NCI-H146 (cell line): Measurements from ENCODE around the gene SPATC1L.

Source experiments
- DNase-seq: peaks from one replicate; lab custom pipeline; 2025; lab: John Stamatoyannopoulos, UW

Gene SPATC1L

DNA sequence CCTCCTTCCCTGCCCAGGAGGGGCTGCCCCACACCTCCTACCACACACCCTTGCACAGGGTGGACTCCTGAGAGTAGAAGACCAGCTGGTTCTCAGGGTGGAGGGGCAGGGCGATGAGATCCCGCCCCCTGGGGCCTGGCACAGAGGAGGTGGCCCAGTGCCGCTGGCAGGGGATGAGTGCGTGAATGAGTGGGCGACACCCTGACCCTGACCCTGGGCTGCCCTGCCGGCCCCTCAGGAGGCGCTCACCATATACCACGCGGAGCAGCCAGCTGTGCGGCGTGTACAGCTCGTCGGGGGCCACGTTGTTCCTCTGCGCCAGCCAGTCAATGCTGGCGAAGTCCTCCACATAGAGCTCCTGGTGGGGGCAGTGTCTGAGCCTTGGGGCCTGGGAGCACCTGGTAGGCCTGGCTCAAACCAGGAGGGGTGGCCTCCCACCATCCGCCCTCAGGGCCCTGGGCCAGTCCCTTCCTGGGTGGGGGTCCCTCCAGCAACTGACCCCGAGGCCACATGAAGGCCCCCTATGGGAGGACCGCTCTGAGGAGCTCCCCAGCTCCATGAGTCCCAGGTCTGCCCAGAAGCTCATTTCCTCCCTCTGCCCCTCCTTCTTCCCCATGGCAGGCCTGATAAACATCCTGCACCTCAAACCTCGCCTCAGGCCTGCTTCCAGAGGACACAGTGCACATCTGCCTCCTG, 31.3 kb upstream of the SPATC1L start:
- DNase-seq: no peak

DNA sequence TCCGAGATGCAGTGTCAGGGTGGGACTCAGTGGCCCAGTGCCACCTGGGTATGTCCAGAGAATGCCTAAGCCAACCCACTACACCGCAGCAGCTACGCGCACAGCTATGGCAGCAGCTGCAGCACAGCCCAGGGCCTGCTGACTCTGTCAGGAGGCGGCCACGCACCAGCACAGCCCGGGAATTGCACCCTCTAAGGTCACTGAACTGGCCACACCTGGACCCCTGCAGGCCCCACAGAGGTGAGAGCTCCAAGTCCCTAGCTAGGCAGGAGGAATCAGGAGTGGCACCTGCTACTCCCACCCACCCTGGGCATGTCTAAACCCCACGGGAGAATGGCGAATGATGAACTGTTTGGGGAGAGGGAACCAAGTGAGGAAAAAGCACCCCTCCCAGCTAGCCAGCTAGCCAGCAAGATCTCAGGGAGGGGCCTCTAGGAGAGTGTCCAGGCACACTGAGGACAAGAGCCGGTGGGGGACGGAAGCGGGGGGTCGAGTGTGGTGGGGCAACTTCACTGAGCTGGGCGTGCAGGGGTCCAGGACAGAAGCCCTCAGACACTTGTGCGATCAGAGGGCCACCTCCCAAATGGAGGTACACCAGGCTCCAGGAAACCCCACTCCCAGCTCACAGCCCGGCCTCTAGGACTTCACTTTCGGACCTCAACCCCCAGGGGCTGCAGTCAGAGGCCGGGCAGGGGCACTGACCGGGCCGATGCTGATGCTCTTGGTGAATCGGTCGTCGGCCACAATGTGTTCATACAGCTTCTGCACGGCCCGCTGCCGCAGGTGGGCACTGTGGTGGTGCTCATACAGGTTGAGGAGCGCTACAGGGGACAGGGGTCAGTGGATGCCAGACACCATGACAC, 30.4 kb upstream of the SPATC1L start:
- DNase-seq: no peak

DNA sequence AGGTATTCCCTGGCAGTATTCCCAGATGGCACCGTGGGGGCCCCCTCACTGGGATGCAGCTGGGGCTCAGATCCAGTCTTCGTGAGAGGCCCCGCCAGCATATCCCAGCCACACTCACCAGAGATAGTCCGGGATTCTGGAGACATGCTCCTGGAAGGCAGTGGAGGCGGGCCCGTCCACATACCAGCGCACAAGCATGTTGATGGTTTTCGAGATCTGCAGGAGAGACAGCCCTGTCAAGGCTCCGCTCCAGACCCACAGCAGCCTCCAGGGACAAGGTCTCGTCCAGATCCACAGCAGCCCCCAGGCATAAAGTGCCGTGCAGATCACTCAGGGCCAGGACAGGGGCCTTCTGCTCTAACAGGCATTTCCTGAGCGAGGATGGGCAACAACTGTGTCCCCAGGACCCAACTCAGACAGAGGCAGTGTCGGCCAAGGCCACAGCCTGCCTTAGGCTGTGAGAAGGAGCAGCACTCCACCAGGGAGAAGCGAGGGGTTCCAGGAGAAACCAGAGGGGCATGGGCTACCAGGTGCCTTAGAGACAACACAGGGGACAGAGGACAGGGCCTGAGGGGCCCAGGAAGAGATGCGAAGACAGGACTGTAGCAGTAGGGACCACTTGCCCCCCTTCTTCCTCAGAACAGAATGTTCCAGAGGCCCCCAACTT, 29.5 kb upstream of the SPATC1L start:
- no peak for DNase-seq

DNA sequence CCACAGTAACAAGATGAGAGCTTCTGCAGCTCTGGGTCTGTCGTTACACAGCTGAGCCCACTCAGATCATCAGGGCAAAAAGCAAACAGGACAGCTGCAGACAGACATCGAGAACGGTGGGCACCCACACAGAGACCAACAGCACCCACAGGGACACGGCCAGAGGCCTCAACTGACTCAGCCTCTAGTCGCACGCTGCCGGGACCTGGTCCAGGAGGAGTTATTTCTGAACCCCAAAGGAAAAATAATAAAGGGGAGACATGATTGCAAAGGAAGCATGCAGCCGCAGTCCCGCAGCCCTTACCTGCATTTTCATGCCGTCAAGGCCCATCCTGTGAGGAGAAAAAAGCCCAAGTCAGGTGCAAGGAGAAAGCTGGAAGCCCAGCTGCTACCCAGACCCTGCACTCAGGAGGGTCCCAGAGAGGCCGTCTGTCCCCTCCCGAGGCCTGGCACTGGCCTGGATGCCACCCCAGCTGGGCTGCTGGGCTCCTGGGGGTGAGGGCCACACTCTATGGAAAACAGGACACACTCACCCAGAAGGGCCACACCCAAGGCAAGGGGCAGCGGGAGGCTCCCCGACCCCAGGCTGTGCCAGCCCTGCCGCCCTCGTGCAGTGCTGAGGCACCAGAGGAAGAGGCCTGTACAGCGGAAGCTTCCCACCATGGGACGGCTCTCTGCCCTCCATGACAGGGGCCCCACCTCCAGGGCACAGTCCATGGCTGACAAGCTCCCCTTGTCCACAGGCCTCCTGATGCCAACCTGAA, 28.6 kb upstream of the SPATC1L start:
- DNase-seq: no peak

DNA sequence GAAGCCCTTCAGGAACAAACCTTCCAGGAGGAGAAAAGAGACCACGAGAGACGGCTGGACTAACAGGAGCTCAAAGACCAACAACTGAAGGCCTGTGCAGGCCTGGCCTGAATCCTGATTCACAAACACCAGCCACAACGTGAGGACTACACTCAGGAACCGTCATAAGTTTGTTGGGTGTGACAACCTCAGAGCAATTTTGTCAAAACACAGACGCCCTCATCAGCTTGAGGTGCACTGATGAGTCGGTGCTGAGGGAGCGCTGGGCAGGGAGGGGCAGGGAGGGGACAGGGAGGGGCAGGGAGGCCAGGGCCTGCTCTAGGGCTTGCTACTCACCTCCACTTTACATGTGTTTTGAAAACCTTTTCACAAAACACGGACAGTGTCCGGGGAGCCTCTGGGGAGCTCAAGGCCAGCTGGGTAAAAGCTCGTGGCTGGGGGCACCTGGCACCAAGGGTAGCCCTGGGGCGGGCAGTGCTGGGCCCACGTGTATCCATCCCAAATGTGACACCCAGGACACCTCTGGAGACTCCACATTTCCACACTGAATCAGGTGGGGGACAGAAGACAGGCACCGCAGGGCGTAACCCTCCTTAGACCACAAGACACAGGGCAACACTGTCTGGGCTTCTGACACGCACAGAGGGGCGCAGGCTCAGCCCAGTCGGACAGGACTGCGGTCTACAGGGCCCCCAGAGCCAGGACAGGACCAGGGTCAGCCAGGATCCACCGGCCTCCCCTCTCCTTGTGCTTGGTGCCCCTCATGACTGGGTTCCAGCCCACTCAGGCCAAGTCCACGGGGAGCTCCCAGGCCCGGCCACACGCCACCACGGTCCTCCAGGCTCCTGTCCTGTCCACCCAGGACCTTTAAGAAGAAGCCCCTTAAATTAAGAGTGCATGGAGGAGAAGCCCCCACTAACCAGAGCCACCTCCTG, 27.8 kb upstream of the SPATC1L start:
- DNase-seq: no peak

DNA sequence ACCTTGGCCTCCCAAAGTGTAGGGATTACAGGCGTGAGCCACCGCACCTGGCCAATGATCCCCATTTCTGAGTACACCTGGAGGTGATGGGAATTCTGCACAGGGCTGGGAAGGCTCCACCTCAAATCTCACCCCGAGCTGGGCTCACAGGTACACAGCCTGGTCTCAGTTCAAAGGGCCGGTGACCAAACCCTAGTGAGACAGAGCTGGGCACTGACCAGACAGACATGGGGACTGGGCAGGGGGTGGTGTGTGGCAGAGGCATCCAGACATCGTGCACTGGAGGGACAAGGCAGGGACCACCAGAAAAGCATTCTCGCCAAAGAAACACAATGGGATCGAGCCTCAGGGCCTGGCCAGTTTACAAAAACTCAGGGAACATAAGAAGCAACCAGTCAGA, 27.1 kb upstream of the SPATC1L start:
- DNase-seq: no peak

DNA sequence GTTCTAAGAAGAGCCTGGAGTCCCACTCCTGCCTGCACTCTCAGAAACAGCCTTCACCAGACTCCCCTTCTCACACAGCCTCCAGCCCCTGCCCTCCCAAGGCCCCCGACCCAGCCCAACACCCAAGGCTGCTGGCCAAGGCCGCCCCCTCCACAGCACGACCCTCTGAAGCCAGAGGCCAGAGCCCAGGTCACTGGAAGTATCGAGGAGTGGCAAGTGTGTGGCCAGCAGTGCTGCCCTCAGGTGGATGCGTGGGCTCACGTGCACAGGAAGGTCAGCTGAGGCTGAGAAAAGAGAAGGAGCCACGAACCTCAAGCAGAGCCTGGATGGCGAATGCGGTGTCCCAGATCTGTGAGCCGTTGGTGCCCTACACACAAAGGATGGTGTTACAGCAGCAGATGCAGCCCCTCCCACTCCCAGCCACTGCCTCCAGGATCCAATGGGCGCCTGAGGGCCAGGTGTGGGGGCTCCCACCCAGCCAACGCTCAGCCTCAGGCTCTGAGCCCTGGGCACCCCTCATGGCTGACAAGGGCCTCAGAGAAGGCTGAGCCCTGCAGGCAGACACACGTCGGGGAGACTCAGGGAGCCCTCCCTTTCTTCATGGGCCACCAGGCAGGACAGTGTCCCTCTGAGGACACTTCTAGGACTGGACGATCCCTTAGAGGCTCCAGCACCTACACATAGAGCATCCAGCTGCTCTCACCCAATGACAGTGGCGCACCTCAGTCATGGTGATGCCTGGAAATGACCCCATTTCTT, 26.3 kb upstream of the SPATC1L start:
- DNase-seq: no peak

DNA sequence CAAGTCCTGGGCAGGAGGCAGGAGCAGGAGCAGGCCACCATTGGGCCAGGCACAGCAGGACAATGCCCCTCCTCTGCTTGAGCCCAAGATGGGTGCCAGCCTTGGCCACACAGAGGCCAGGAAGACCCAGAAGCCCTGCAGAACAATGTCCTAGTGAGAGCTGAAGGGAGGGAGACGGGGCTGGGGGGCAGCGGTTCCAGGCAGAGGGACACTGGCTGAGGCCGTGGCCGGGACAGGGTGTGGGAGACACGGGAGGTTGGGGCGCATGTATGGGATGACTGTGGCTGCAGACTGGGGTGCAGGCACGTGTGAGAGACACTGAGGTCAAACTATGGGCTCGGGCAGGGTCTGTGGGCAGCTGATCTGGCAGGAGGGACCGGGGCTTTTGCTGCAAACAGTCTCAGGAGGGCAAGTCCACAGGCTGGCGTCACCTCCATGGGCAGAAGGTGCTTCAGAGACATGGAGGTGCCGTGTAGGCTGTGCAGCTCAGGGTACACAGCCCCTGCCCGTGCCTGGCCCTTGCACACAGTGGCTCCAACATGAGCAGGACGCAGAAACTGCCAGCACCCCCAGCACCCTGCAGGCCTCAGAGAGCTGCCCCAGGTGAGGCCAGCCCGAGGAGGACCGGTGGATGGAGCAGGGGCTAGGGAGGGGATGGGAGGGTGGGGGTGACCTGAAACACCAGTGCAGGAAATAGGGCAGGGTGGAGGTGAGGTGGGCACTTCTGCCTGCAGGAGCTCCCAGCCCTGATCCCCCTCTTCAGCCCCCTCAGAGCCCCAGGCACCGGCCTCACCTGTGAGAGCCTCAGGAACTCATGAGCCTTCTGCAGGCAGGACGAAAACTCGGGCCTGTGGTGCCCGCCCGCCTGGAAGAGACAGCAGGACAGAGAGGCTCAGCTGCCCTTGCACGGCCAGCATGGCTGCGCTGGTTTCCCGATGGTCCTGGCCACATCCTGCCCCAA, 24.8 kb upstream of the SPATC1L start:
- no peak for DNase-seq

DNA sequence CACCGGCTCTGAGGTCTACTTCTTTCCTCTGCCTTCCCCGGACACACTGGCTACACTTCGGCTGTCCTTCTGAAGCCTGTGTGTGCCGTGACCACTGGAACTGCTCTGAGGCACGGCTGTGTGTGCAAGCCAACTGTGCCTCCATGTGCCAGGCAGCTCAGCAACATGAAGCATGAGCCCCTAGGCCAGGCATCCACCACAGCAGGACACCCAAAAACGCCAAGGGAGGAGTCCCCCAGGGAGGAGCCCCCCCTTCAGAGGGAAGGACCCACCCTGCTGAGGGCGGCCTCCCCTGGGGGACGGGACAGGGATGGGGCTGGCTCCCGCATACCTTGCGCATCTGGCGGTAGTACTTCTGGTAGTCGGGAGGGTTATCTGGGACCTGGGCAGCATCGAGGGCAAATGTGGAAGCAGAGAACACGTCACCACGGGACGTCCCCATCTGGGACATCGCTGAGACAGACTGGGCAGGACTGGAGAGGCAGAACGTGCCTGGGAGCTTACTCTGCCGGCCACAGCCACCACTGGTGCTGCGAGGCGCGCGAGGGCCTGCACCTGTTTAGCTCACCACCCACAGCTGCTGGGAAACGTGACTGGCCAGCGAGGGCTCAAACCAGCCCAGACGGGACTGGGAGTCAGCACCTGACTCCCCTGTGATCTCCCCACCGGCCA, 23.8 kb upstream of the SPATC1L start:
- no peak for DNase-seq

DNA sequence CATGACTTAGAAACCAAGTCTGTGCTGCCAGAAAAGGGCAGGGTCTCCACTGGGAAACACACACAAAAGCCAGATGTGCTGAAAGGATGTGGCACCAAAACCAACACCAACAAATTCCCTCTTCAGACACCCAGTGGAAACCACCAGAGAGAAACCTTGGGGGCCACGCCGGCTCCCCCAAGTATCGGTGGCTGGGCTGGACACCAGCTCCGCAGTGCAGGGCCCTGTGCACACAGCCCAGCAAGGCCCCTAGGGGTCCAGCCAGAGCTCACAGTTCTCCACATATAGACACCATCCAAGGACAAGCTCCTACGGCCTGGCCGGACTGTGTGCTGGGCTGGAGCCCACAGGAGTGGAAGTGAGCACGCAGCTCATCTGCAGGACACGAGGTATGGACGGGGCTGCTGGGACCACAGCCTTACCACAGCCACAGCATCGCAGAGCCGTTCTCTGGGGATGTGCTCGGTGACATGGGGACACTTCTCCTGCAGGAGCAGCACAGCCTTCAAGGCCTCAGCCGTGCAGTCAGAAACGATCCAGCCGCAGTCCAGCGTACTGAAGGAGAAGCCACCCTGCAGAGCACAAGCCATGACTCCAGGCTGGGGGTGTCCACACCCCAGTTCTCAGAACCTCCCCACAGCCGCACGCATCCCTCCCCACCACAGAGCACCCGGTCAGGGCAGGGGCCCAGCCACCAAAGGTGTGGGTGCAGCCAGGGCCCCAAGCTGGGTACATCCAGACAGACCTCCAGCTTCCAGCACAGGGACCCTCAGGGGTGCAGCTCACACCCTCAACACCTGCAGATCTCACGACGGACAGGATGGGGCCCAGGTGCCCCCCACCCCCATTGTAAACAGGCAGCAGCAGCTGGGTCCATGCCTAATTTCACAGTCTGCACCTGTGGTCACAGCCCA, 23.0 kb upstream of the SPATC1L start:
- no peak for DNase-seq

DNA sequence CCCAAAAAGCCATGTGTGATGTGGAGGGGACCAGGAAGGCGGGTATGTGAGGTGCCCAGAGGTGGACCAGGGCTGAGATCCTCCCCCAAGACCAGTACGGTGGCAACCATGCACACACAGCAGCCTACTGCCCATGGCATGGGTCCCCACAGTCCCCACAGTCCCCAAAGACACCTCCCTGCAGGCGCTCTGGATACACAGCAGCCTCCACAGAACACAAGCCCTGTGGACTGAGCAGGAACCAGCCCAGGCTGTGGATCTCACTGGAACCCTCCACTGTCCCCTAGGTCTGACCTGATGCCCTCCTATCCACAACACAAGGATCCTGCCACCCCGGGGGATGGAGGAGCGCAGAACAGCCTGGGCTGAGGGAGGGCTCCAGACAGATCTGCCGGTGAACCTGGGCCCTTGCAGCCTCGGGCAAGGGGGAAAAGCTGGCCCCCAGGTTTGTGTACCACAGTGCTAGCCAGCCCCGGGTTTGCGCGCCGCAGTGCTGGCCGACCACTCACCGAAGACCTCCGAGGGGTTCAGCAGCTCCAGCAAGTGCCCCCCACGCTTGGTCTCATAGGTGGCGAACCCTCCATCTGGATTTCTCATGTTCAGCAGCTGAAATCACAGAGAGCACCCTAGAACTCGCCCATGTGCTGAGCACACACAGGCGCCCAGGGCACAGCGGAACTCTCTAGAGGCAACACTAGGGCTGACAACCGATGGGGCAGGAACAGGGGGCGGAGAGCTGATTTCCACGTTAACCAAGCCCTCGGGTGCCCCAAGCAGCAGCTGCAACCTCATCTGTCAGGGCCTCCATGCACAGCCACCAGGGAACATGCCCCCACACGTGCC, 22.1 kb upstream of the SPATC1L start:
- DNase-seq: no peak

DNA sequence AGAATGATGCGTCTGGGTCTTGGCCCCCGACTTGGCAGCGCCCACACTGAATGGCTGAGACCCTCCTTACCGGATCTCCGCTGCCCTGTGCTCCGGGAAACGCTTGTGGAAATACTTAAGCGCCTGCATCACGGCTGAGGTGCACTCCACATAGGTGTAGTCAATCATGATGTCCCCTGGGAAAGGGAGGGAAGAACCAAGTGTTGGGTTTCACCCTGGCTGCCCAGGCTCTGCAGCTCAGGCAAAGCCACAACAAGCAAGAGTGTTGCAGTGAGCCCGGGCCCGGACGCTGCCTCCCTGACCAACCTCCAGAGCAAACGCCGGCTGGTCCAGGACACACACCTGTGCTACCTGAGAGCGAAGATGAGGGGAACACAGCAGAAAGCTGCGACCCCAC, 21.5 kb upstream of the SPATC1L start:
- no peak for DNase-seq

DNA sequence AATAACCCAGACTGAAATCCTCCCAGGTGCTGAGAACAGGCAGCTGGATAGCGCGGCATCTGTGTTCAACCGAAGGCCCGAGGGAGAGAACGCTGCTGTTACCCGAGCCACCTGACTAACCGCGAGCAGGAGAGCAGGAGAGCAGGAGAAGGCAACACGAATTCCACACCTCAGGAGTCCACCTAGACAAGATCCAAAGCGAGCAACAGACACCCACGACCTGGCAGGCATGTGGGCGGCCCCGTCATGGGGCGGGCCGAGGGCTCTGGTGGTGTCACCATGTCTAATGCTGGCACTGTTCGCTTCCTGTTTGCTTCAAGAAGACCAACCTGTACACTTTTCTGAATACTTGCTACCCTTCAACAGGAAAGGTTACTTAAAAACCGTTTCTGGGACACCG, 20.9 kb upstream of the SPATC1L start:
- DNase-seq: no peak

DNA sequence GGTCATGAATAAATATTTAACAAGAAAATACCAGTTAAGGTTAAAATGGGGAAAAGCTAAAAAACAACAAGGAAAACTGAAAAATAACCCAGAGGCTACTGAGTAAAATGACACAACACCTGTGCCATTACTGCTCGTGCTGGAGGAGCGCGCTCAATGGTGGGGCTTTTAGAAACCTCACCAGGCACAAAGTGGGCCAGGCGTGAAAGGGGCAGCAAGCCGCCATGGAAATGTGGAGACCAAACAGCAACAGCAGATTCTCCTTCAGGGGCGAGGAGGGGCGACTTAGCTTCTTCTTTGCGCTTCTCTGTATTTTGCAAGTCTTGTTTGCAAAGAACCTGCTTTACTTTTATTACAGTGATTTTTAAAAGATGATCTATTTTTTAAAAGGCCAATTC, 18.9 kb upstream of the SPATC1L start:
- DNase-seq: no peak

DNA sequence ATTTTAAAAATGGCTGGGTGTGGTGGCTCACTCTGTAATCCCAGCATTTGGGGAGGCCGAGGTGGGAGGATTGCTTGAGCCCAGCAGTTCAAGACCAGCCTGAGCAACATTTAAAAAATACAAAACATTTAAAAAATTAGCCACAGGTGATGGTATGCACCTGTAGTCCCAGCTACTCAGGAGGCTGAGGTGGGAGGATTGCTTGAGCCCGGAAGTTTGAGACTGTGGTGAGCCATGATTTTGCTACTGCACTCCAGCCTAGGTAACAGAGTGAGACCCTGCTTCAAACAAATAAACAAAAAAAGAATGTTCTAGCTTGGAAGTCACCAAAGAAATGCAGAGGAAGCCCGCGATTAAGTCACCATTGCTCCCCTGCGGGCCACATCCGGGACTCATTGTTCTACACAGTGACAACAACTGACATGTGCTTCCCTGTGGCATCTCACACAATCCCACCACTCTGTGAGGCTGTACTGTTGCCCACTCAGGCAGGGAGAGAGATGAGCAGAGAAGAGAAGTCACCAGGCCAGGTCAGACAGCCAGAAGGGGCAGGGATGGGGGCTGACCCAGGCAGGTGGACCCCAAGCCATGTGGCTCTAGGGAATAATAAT, 18.4 kb upstream of the SPATC1L start:
- no peak for DNase-seq
